HUES64 (cell line): ENCODE measurements around the gene PPP6C. TPM values are rescaled to one million over a fixed set of nuclear protein-coding genes. Genes with fewer than 3 reads are reported as not detected.
"Not testable (repeated sequence)": the region's sequence is repeated elsewhere in the genome, so short reads cannot be mapped to it uniquely, and the experiment has no call there.

Experiments
- H3K27ac ChIP-seq: 2 replicates; pipeline ENCODE4 v1.7.0; 2013; ENCODE audit warnings: low read depth, low read length, inconsistent platforms
- H3K27me3 ChIP-seq: 2 replicates; pipeline ENCODE4 v1.6.1; 2013; ENCODE audit warnings: mild to moderate bottlenecking, low read length; ENCODE audit not compliant: insufficient read depth
- H3K36me3 ChIP-seq: 2 replicates; pipeline ENCODE4 v1.6.1; 2013; ENCODE audit warnings: mild to moderate bottlenecking, low read length; ENCODE audit not compliant: insufficient read depth
- H3K4me1 ChIP-seq: 2 replicates; pipeline ENCODE4 v1.6.1; 2013; ENCODE audit warnings: mild to moderate bottlenecking, low read length, moderate library complexity; ENCODE audit not compliant: insufficient read depth
- H3K4me3 ChIP-seq: 2 replicates; pipeline ENCODE4 v1.5.1; 2013; ENCODE audit warnings: mild to moderate bottlenecking, low read length, moderate library complexity
- H3K9ac ChIP-seq: 2 replicates; pipeline ENCODE4 v1.6.1; 2013; ENCODE audit warnings: mild to moderate bottlenecking, low read depth, low read length
- H3K9me3 ChIP-seq: 2 replicates; pipeline ENCODE4 v1.6.1; 2013; ENCODE audit warnings: low read depth, low read length; ENCODE audit not compliant: insufficient read depth
- WGBS: fragments of 150-250, 120-280 bp; methylation state at CpG from one replicate; pipeline ENCODE4 v1.1.7; 2013; ENCODE audit warnings: missing lambda C conversion rate; 5-methylcytosine and 5-hydroxymethylcytosine counted together
- polyA plus RNA-seq, 2 experiments: library from polyadenylated mRNA; stranded (reverse); fragments of 50-300 nt; gene quantifications; one replicate each; pipeline ENCODE4 v1.2.3, GENCODE V29; 2013

Gene PPP6C
- 26.3 TPM for polyA plus RNA-seq (2013, experiment 1 of 2)
- 27.4 TPM for polyA plus RNA-seq (2013, experiment 2 of 2)

- H3K4me3 ChIP-seq: peak within 1 kb of the TSS; percentile 94
- peak within 1 kb of the TSS; percentile 96 for H3K27ac ChIP-seq
- no peaks in the 10 kb centered on the region; the same call in 1 of the 2 replicates for H3K4me1 ChIP-seq
- no peaks in the 10 kb centered on the region for H3K36me3 ChIP-seq
- peak within 1 kb of the TSS; percentile 90 for H3K9ac ChIP-seq
- WGBS: under 1% methylated on average over 81 of the region's 82 CpGs
- H3K27me3 ChIP-seq: no peaks in the 10 kb centered on the region
- H3K9me3 ChIP-seq: no peaks in the 10 kb centered on the region
These were observed at the start of gene PPP6C for GRCh38 chr9:125189361-125190289. PPP6C (minus strand) TSS chr9:125189803; CDS start chr9:125189718, 85 bp downstream.

GRCh38 chr9:125238915-125239446 is 49.4 kb upstream of the PPP6C start:
- H3K4me3 ChIP-seq: peak overlapping the region; percentile 89; the same call in 1 of the 2 replicates
- H3K4me1 ChIP-seq: peaks cover 14% of the 10 kb centered on the region; the same call in 1 of the 2 replicates
- H3K36me3 ChIP-seq: peaks cover 61% of the 10 kb centered on the region
- WGBS: 95% methylated on average over 14 of the region's 14 CpGs
- H3K27ac ChIP-seq: no peak overlapping the region
- no peaks in the 10 kb centered on the region for H3K9me3 ChIP-seq
- no peaks in the 10 kb centered on the region for H3K27me3 ChIP-seq
- H3K9ac ChIP-seq: peak overlapping the region; percentile 34; the same call in 1 of the 2 replicates

GRCh38 chr9:125238127-125238914 is 48.7 kb upstream of the PPP6C start:
- Histone ChIP-seq H3K27ac (no peak overlapping the region), H3K36me3 (peaks cover 67% of the 10 kb centered on the region), H3K4me1 (peaks cover 14% of the 10 kb centered on the region; the same call in 1 of the 2 replicates), H3K27me3 (no peaks in the 10 kb centered on the region), H3K4me3 (peak overlapping the region; percentile 89; the same call in 1 of the 2 replicates), H3K9me3 (no peaks in the 10 kb centered on the region), H3K9ac (peak overlapping the region; percentile 11; the same call in 1 of the 2 replicates)
- WGBS: 93% methylated on average over 7 of the region's 7 CpGs

GRCh38 chr9:125236520-125237159 is 47.0 kb upstream of the PPP6C start:
- H3K9me3 ChIP-seq, H3K27me3 ChIP-seq, H3K9ac ChIP-seq, H3K27ac ChIP-seq: not testable (repeated sequence)
- H3K36me3 ChIP-seq: peaks cover 75% of the 10 kb centered on the region
- peak overlapping the region; percentile 13; the same call in 1 of the 2 replicates for H3K4me3 ChIP-seq
- H3K4me1 ChIP-seq: peaks cover 11% of the 10 kb centered on the region; the same call in 1 of the 2 replicates
- 100% methylated on average over 2 of the region's 5 CpGs for WGBS

- H3K27ac ChIP-seq: no peak overlapping the region
- 87% methylated on average over 4 of the region's 5 CpGs for WGBS
These were observed 46.4 kb upstream of the PPP6C start for GRCh38 chr9:125235804-125236519.

GRCh38 chr9:125234099-125234498 is 44.5 kb upstream of the PPP6C start:
- WGBS: 93% methylated on average over 8 of the region's 8 CpGs
- peaks cover 73% of the 10 kb centered on the region for H3K36me3 ChIP-seq
- H3K27ac ChIP-seq: not testable (repeated sequence)

More at GRCh38 chr9:125235804-125236519, 46.4 kb upstream of the PPP6C start:
- Histone ChIP-seq H3K36me3 (peaks cover 75% of the 10 kb centered on the region), H3K27me3 (no peaks in the 10 kb centered on the region), H3K4me3 (no peak overlapping the region; the same call in 1 of the 2 replicates), H3K9ac (no peak overlapping the region), H3K9me3 (no peaks in the 10 kb centered on the region), H3K4me1 (peaks cover 11% of the 10 kb centered on the region; the same call in 1 of the 2 replicates)

GRCh38 chr9:125233678-125234077 is 44.1 kb upstream of the PPP6C start:
- H3K27ac ChIP-seq: no peak overlapping the region
- H3K9me3 ChIP-seq: no peaks in the 10 kb centered on the region
- no peak overlapping the region for H3K4me3 ChIP-seq
- H3K9ac ChIP-seq: no peak overlapping the region
- H3K27me3 ChIP-seq: no peaks in the 10 kb centered on the region
- peaks cover 11% of the 10 kb centered on the region; the same call in 1 of the 2 replicates for H3K4me1 ChIP-seq
- 94% methylated on average over 2 of the region's 3 CpGs for WGBS
- H3K36me3 ChIP-seq: peaks cover 70% of the 10 kb centered on the region

More at GRCh38 chr9:125234099-125234498, 44.5 kb upstream of the PPP6C start:
- H3K9me3 ChIP-seq, H3K4me3 ChIP-seq, H3K9ac ChIP-seq, H3K27me3 ChIP-seq: not testable (repeated sequence)
- H3K4me1 ChIP-seq: peaks cover 11% of the 10 kb centered on the region; the same call in 1 of the 2 replicates

- H3K4me1 ChIP-seq: no peaks in the 10 kb centered on the region
- WGBS: 95% methylated on average over 5 of the region's 6 CpGs
- no peaks in the 10 kb centered on the region for H3K27me3 ChIP-seq
- no peaks in the 10 kb centered on the region for H3K9me3 ChIP-seq
- no peak overlapping the region for H3K27ac ChIP-seq
- peaks cover 33% of the 10 kb centered on the region for H3K36me3 ChIP-seq
- no peak overlapping the region for H3K9ac ChIP-seq
- no peak overlapping the region for H3K4me3 ChIP-seq
These were observed 38.2 kb upstream of the PPP6C start for GRCh38 chr9:125227761-125228160.

GRCh38 chr9:125224858-125225257 is 35.3 kb upstream of the PPP6C start:
- not testable (repeated sequence) for H3K27ac ChIP-seq, H3K27me3 ChIP-seq, H3K4me1 ChIP-seq, H3K9ac ChIP-seq, H3K4me3 ChIP-seq, H3K9me3 ChIP-seq
- peaks cover 39% of the 10 kb centered on the region for H3K36me3 ChIP-seq

GRCh38 chr9:125218621-125219020 is 29.0 kb upstream of the PPP6C start:
- Histone ChIP-seq H3K27ac (no peak overlapping the region), H3K36me3 (peaks cover 49% of the 10 kb centered on the region), H3K27me3 (no peaks in the 10 kb centered on the region), H3K4me3 (no peak overlapping the region), H3K9ac (no peak overlapping the region), H3K4me1 (no peaks in the 10 kb centered on the region), H3K9me3 (no peaks in the 10 kb centered on the region)
- 100% methylated on average over 3 of the region's 3 CpGs for WGBS
